Hepatocyte (in vitro differentiated cells): Measurements from ENCODE around the gene LEMD3.

ENCODE experiments used
- CTCF ChIP-seq: fragments of 200-600 bp; sonication (generic); IDR thresholded peaks from 2 replicates; pipeline ENCODE4 v1.5.1; 2016; ENCODE audit warnings: antibody characterized with exemption, mild to moderate bottlenecking; ENCODE audit not compliant: poor library complexity
- EZH2 ChIP-seq: fragments of 200-600 bp; sonication (generic); IDR thresholded peaks from 2 replicates; pipeline ENCODE4 v1.6.1; 2016; ENCODE audit warnings: antibody characterized with exemption, mild to moderate bottlenecking, borderline replicate concordance

GRCh38 chr12:65126482-65126881 lies 42.9 kb upstream of the LEMD3 start:
- no peak for TF ChIP-seq CTCF
- no peak for TF ChIP-seq EZH2
